SK-N-SH (cell line): ENCODE data around the gene GPR161. TPM values are rescaled to one million over a fixed set of nuclear protein-coding genes. Genes with fewer than 3 reads are reported as not detected.

Source experiments
- CTCF ChIA-PET: fragments of 300-600, 350-600 bp; formaldehyde crosslinking; extraction: SDS; loops from one replicate; lab custom pipeline; 2021; lab: Yijun Ruan, JAX
- POLR2A ChIA-PET: fragments of 350-600 bp; sonication (Branson Sonifier 250); formaldehyde crosslinking; extraction: SDS; loops from one replicate; lab custom pipeline; 2020; ENCODE audit warnings: antibody characterized with exemption, inconsistent platforms; lab: Yijun Ruan, JAX
- DNase-seq: peaks from one replicate; pipeline ENCODE4 v3.0.0; 2012
- H2AFZ ChIP-seq: fragments of 200-600 bp; sonication (generic); 2 replicates; pipeline ENCODE4 v1.8.1; 2016; ENCODE audit warnings: antibody characterized with exemption, mild to moderate bottlenecking, low read depth
- H3F3A ChIP-seq: fragments of 200-600 bp; sonication (generic); replicated peaks from 2 replicates; pipeline ENCODE3; 2016; ENCODE audit warnings: antibody characterized with exemption, mild to moderate bottlenecking; ENCODE audit not compliant: insufficient read depth
- H3K27ac ChIP-seq, 2 experiments: fragments of 200-500 bp in 1 of 2; fragments of 200-600 bp in 1 of 2; sonication (Bioruptor generic) in 1 of 2; sonication (generic), shearing (Covaris generic) in 1 of 2; 2 replicates each; pipeline versions ENCODE4 v1.5.1 to v1.6.1; 2014 to 2016; ENCODE audit warnings: low read depth in 2 of 2, inconsistent platforms in 1 of 2, low read length in 1 of 2, mild to moderate bottlenecking in 1 of 2, mixed read lengths in 1 of 2
- H3K27me3 ChIP-seq: fragments of 200-600 bp; sonication (generic), shearing (Covaris generic); 2 replicates; pipeline ENCODE4 v1.6.1; 2016; ENCODE audit warnings: mixed run types; ENCODE audit not compliant: insufficient read depth
- H3K36me3 ChIP-seq, 2 experiments: fragments of 200-500 bp in 1 of 2; fragments of 200-600 bp in 1 of 2; sonication (Bioruptor generic) in 1 of 2; sonication (generic) in 1 of 2; replicated peaks in 1 of 2; 2 replicates each; pipeline versions ENCODE3 to v1.5.1; 2014 to 2016; ENCODE audit warnings: low read length in 1 of 2, mild to moderate bottlenecking in 1 of 2; ENCODE audit not compliant: insufficient read depth in 2 of 2, control insufficient read depth in 1 of 2
- H3K4me1 ChIP-seq, 2 experiments: fragments of 200-500 bp in 1 of 2; fragments of 200-600 bp in 1 of 2; sonication (Bioruptor generic) in 1 of 2; sonication (generic), shearing (Covaris generic) in 1 of 2; 2 replicates each; pipeline versions ENCODE4 v1.5.1 to v1.6.1; 2014 to 2016; ENCODE audit warnings: low read depth in 1 of 2, low read length in 1 of 2, mixed run types in 1 of 2; ENCODE audit not compliant: insufficient read depth in 2 of 2, control insufficient read depth in 1 of 2
- H3K4me2 ChIP-seq: fragments of 200-600 bp; sonication (generic), shearing (Covaris generic); 2 replicates; pipeline ENCODE4 v1.6.1; 2017; ENCODE audit warnings: mixed run types
- H3K4me3 ChIP-seq, 2 experiments: fragments of 200-500 bp in 1 of 2; fragments of 200-600 bp in 1 of 2; sonication (Bioruptor generic) in 1 of 2; sonication (generic), shearing (Covaris generic) in 1 of 2; 2 replicates each; pipeline versions ENCODE4 v1.5.1 to v1.8.1; 2014 to 2016; ENCODE audit warnings: low read depth in 2 of 2, inconsistent platforms in 1 of 2, low read length in 1 of 2, mild to moderate bottlenecking in 1 of 2, mixed read lengths in 1 of 2, moderate library complexity in 1 of 2
- H3K79me2 ChIP-seq: fragments of 200-600 bp; sonication (generic); 2 replicates; pipeline ENCODE4 v1.8.1; 2017; ENCODE audit warnings: mild to moderate bottlenecking; ENCODE audit not compliant: insufficient read depth
- H3K9ac ChIP-seq: fragments of 200-600 bp; sonication (generic); 2 replicates; pipeline ENCODE4 v1.6.1; 2017; ENCODE audit warnings: mixed run types
- H3K9me2 ChIP-seq: fragments of 200-600 bp; sonication (generic); 2 replicates; pipeline ENCODE4 v1.6.1; 2017; ENCODE audit warnings: mixed run types
- H3K9me3 ChIP-seq: fragments of 200-600 bp; sonication (generic); 2 replicates; pipeline ENCODE4 v1.6.1; 2017; ENCODE audit warnings: mixed run types, mild to moderate bottlenecking, moderate library complexity
- H4K20me1 ChIP-seq: fragments of 200-600 bp; sonication (generic); 2 replicates; pipeline ENCODE4 v1.6.1; 2017; ENCODE audit warnings: mild to moderate bottlenecking, mixed run types; ENCODE audit not compliant: insufficient read depth
- CHD2 ChIP-seq: fragments of 150-350 bp; IDR thresholded peaks from 2 replicates; pipeline ENCODE4 v1.6.1; 2018; ENCODE audit warnings: low read length; ENCODE audit not compliant: partially characterized antibody
- EP300 ChIP-seq, 2 experiments: IDR thresholded peaks; 2 replicates each; pipeline versions ENCODE4 v1.4.0 to v1.6.1; 2012; ENCODE audit warnings: borderline replicate concordance in 1 of 2, low read depth in 1 of 2, low read length in 1 of 2
- FOXJ3 ChIP-seq: sonication (generic); formaldehyde crosslinking; IDR thresholded peaks from 2 replicates; pipeline ENCODE4 v1.5.1; 2020; ENCODE audit warnings: mild to moderate bottlenecking, missing genetic modification reagents
- FOXM1 ChIP-seq: IDR thresholded peaks from 2 replicates; pipeline ENCODE4 v1.4.0; 2012; ENCODE audit warnings: low read depth, mild to moderate bottlenecking
- GABPA ChIP-seq: IDR thresholded peaks from 2 replicates; pipeline ENCODE4 v1.4.0; 2012; ENCODE audit warnings: low read depth, mild to moderate bottlenecking
- NFIC ChIP-seq: IDR thresholded peaks from 2 replicates; pipeline ENCODE4 v1.4.0; 2012; ENCODE audit warnings: borderline replicate concordance
- RCOR1 ChIP-seq: fragments of 150-350 bp; IDR thresholded peaks from 2 replicates; pipeline ENCODE4 v1.6.1; 2017; ENCODE audit warnings: antibody characterized with exemption, low read length
- RFX5 ChIP-seq: IDR thresholded peaks from 2 replicates; pipeline ENCODE4 v1.6.1; 2012; ENCODE audit warnings: mild to moderate bottlenecking, improper control_type of control experiment, low read length
- SIN3A ChIP-seq: IDR thresholded peaks from 2 replicates; pipeline ENCODE4 v1.6.1; 2012; ENCODE audit warnings: low read depth, mild to moderate bottlenecking, low read length, moderate library complexity, borderline replicate concordance
- TAF1 ChIP-seq: IDR thresholded peaks from 2 replicates; pipeline ENCODE4 v1.6.1; 2012; ENCODE audit warnings: low read depth, mild to moderate bottlenecking, low read length, moderate library complexity, borderline replicate concordance
- WGBS: methylation state at CpG from one replicate; pipeline ENCODE4 v1.1.6; 2017; ENCODE audit warnings: low lambda C conversion rate; 5-methylcytosine and 5-hydroxymethylcytosine counted together
- polyA plus RNA-seq, 3 experiments: library from polyadenylated mRNA; depleted of rRNA; stranded (reverse); fragments of >200 nt; gene quantifications; 2 replicates each; pipeline ENCODE4 v1.2.3, GENCODE V29; 2012
- TF ChIP-seq, protein P1 (sequence below): IDR thresholded peaks from 2 replicates; pipeline ENCODE4 v1.4.0; 2012; ENCODE audit warnings: low read depth, borderline replicate concordance

GPR161 gene
- polyA plus RNA-seq, 1 of the 3 experiments (the other 2 are of a cell fraction), result 20.1 TPM

DNA sequence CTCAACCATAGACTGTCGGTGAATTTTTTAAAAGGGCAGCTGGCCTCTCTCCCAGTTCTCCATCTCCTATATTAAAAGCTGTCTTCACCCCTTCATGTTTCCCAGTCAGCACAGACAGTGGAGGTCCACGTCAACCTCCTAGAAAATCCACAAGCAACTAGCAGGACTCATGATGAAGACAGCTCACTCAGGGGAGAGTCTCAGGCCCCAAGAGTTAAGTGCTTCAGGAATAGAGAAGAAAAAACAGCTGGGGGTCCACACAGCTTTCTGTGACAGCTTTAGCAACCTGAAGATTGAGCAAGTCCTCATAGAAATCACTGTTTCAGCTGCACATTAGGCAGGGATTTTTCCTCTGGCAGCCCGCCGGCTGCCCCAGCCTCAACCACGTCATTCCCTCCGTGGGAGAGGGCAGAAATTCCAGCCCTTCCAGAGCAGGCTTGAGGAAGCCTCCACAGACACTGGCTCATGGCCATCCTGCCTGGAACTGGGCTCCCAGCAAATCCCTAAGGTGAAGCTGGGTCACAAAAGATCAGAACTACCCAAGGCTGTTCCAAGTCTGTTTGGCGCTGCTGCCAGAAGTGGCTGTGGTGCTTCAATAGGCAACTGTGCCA is 15.2 kb downstream of the GPR161 start:
- DNase-seq, result no peak
- Histone ChIP-seq H3F3A (peaks cover 4% of the 10 kb centered on the region), H3K9me3 (no peaks in the 10 kb centered on the region), H3K36me3 (peaks cover 15 to 26% of the 10 kb centered on the region in 2 experiments), H3K4me2 (no peak overlapping the region), H4K20me1 (no peaks in the 10 kb centered on the region), H3K9ac (no peak overlapping the region), H3K9me2 (no peaks in the 10 kb centered on the region), H2AFZ (no peak overlapping the region), H3K27me3 (no peaks in the 10 kb centered on the region), H3K4me1 (no peaks in the 10 kb centered on the region; a peak in 2 of 4 replicates), H3K4me3 (no peak overlapping the region)
- POLR2A ChIA-PET, result no interaction called here
- WGBS, result 78% methylated on average over 5 of the region's 7 CpGs
- TF ChIP-seq TAF1 (no peak), SIN3A (no peak), NFIC (no peak), FOXM1 (no peak), CHD2 (no peak), EP300 (IDR thresholded peaks at IDR 0.05; ENCODE audit: borderline replicate concordance in 1 of 2, low read depth in 1 of 2, low read length in 1 of 2) (no peak), FOXJ3 (no peak), RFX5 (no peak)
- TF ChIP-seq, protein P1, sequence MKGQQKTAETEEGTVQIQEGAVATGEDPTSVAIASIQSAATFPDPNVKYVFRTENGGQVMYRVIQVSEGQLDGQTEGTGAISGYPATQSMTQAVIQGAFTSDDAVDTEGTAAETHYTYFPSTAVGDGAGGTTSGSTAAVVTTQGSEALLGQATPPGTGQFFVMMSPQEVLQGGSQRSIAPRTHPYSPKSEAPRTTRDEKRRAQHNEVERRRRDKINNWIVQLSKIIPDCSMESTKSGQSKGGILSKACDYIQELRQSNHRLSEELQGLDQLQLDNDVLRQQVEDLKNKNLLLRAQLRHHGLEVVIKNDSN, result no peak
- TF ChIP-seq, all 33 proteins: peak for 0
- CTCF ChIA-PET, result interaction anchor here (0.7 to 1.2 kb wide), 4 partner anchors 21 to 39 kb away, joined by 3 read pairs; no protein-coding TSS in a partner anchor
- Histone ChIP-seq H3K27ac (no peak overlapping the region), H3K79me2 (peaks cover 88% of the 10 kb centered on the region)

DNA sequence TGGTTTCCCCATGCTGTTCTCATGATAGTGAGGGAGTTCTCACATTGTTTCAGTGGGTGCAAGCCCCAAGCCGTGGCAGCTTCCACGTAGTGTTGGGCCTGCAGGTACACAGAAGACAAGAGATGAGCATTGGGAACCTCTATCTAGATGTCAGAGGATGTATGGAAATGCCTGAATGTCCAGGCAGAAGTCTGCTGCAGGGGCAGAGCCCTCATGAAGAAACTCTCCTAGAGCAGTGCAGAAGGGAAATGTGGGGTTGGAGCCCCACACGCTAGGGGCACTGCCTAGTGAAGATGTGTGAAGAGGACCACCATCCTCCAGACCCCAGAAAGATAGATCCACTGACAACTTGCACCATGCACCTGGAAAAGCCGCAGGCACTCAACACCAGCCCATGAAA is 17.0 kb downstream of the GPR161 start:
- no peaks in the 10 kb centered on the region for H4K20me1 ChIP-seq
- TF ChIP-seq GABPA, result no peak
- TF ChIP-seq RCOR1, result no peak
- ChIA-PET POLR2A (no interaction called here), CTCF (interaction anchor here (1.0 kb wide), 1 partner anchor 26 kb away, joined by 3 read pairs; no protein-coding TSS in a partner anchor)
- no peak for DNase-seq
- H3K4me2 ChIP-seq, result no peak overlapping the region
- peaks cover 87% of the 10 kb centered on the region for H3K79me2 ChIP-seq
- no peak overlapping the region for H3K9ac ChIP-seq
- H3K27me3 ChIP-seq, result no peaks in the 10 kb centered on the region
- H2AFZ ChIP-seq, result no peak overlapping the region
- H3K27ac ChIP-seq, result no peak overlapping the region
- no peaks in the 10 kb centered on the region for H3K9me2 ChIP-seq
- H3K4me1 ChIP-seq, result peaks cover 0 to 2% of the 10 kb centered on the region in 2 experiments; a peak in 2 of 4 replicates
- H3K36me3 ChIP-seq, result peaks cover 16 to 26% of the 10 kb centered on the region in 2 experiments
- H3K9me3 ChIP-seq, result no peaks in the 10 kb centered on the region
- 83% methylated on average over 4 of the region's 4 CpGs for WGBS
- H3F3A ChIP-seq, result peaks cover 4% of the 10 kb centered on the region
- H3K4me3 ChIP-seq, result no peak overlapping the region
